Measurements from ENCODE around the gene TUBB2A. TPM values are rescaled to one million over a fixed set of nuclear protein-coding genes. Genes with fewer than 3 reads are reported as not detected.
"Not testable (repeated sequence)": the region's sequence is repeated elsewhere in the genome, so short reads cannot be mapped to it uniquely, and the experiment has no call there.

TUBB2A gene
- total RNA-seq, 1 donor from 2014 or later, result 37.1 TPM

- Mint-ChIP-seq H3K36me3 (ENCODE audit: insufficient read depth) (no peaks in the 10 kb centered on the region), H3K27me3 (peaks cover 4% of the 10 kb centered on the region), H3K9me3 (ENCODE audit: low read depth) (peaks cover 8% of the 10 kb centered on the region), H3K4me3 (ENCODE audit: low read depth) (no peak overlapping the region), H3K27ac (no peak overlapping the region), H3K4me1 (ENCODE audit: low read depth) (no peaks in the 10 kb centered on the region)
- no peak for DNase-seq (ENCODE audit: low spot score, unreplicated experiment)
- no peak for TF ChIP-seq CTCF (IDR thresholded peaks at IDR 0.05; ENCODE audit: unreplicated experiment)
Observed at GRCh38 chr6:3201388-3201787, 44.0 kb upstream of the TUBB2A start.

- Mint-ChIP-seq H3K27me3 (peaks cover 4% of the 10 kb centered on the region), H3K9me3 (ENCODE audit: low read depth) (peaks cover 8% of the 10 kb centered on the region), H3K27ac (no peak overlapping the region), H3K36me3 (ENCODE audit: insufficient read depth) (no peaks in the 10 kb centered on the region), H3K4me3 (ENCODE audit: low read depth) (no peak overlapping the region), H3K4me1 (ENCODE audit: low read depth) (no peaks in the 10 kb centered on the region)
- no peak for DNase-seq (ENCODE audit: low spot score, unreplicated experiment)
- TF ChIP-seq CTCF (IDR thresholded peaks at IDR 0.05; ENCODE audit: unreplicated experiment), result no peak
Observed at GRCh38 chr6:3200682-3201081, 43.3 kb upstream of the TUBB2A start.

GRCh38 chr6:3199382-3199781 is 42.0 kb upstream of the TUBB2A start:
- no peaks in the 10 kb centered on the region for H3K4me1 Mint-ChIP-seq (ENCODE audit: low read depth)
- no peaks in the 10 kb centered on the region for H3K27me3 Mint-ChIP-seq
- no peak for TF ChIP-seq CTCF (IDR thresholded peaks at IDR 0.05; ENCODE audit: unreplicated experiment)
- H3K9me3 Mint-ChIP-seq (ENCODE audit: low read depth), result peaks cover 8% of the 10 kb centered on the region
- no peak overlapping the region for H3K27ac Mint-ChIP-seq
- no peak for DNase-seq (ENCODE audit: low spot score, unreplicated experiment)
- no peaks in the 10 kb centered on the region for H3K36me3 Mint-ChIP-seq (ENCODE audit: insufficient read depth)
- H3K4me3 Mint-ChIP-seq (ENCODE audit: low read depth), result no peak overlapping the region

GRCh38 chr6:3197734-3198133 is 40.4 kb upstream of the TUBB2A start:
- H3K27ac Mint-ChIP-seq; H3K4me3 Mint-ChIP-seq (ENCODE audit: low read depth); H3K27me3 Mint-ChIP-seq; DNase-seq (ENCODE audit: low spot score, unreplicated experiment); H3K4me1 Mint-ChIP-seq (ENCODE audit: low read depth); H3K9me3 Mint-ChIP-seq (ENCODE audit: low read depth); H3K36me3 Mint-ChIP-seq (ENCODE audit: insufficient read depth): not testable (repeated sequence)

GRCh38 chr6:3196770-3197169 is 39.4 kb upstream of the TUBB2A start:
- DNase-seq (ENCODE audit: low spot score, unreplicated experiment), result no peak
- Mint-ChIP-seq H3K27me3 (no peaks in the 10 kb centered on the region), H3K36me3 (ENCODE audit: insufficient read depth) (no peaks in the 10 kb centered on the region), H3K4me3 (ENCODE audit: low read depth) (no peak overlapping the region), H3K27ac (no peak overlapping the region), H3K9me3 (ENCODE audit: low read depth) (peaks cover 6% of the 10 kb centered on the region), H3K4me1 (ENCODE audit: low read depth) (no peaks in the 10 kb centered on the region)
- no peak for TF ChIP-seq CTCF (IDR thresholded peaks at IDR 0.05; ENCODE audit: unreplicated experiment)

GRCh38 chr6:3195695-3196497 is 38.6 kb upstream of the TUBB2A start:
- H3K36me3 Mint-ChIP-seq (ENCODE audit: insufficient read depth), result no peaks in the 10 kb centered on the region
- peaks cover 6% of the 10 kb centered on the region for H3K9me3 Mint-ChIP-seq (ENCODE audit: low read depth)
- H3K4me3 Mint-ChIP-seq (ENCODE audit: low read depth), result no peak overlapping the region
- H3K4me1 Mint-ChIP-seq (ENCODE audit: low read depth), result no peaks in the 10 kb centered on the region
- H3K27me3 Mint-ChIP-seq, result no peaks in the 10 kb centered on the region
- DNase-seq (ENCODE audit: low spot score, unreplicated experiment), result no peak
- no peak for TF ChIP-seq CTCF (IDR thresholded peaks at IDR 0.05; ENCODE audit: unreplicated experiment)
- no peak overlapping the region for H3K27ac Mint-ChIP-seq

Measured in progenitor cell of endocrine pancreas (in vitro differentiated cells).